ENCODE measurements around the gene EXTL1.

DNA sequence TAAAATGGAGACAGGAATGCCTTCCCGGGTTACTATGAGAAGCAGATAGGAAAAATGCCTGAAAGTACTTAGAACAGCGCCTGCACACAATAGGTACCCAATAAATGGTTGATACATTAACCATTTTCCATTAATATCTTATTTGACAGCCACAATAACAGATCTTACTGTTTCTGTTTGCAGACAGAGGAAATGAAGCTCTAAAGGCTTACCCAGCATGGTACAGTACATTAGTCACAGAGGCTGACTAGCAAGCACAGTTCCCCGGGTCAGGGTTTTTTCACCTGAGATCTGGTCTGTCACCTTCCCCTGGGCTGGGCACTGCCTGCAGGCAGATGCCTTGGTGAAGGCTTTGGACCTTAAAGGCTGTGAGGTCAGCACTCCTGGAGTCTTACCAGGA lies 43.0 kb downstream of the EXTL1 start:
- TF ChIP-seq CTCF (IDR thresholded peaks at IDR 0.05) (no peak), POLR2A (IDR thresholded peaks at IDR 0.05) (no peak)
